ENCODE data around the gene C9orf72. TPM values are rescaled to one million over a fixed set of nuclear protein-coding genes. Genes with fewer than 3 reads are reported as not detected.
A peak's percentile ranks its signal among the peaks of the same experiment; 100 is the strongest.

C9orf72 gene
- polyA plus RNA-seq, 2 of the 4 experiments (the other 2 are of a cell fraction): 4.0 to 16.4 TPM

- FAIRE-seq (no peak), DNase-seq (ENCODE audit: low read depth in 1 of 2, low spot score in 1 of 2) (no peak), ATAC-seq (no peak)
- Histone ChIP-seq H3K9me3 (no peaks in the 10 kb centered on the region), H3K4me3 (no peak overlapping the region), H3K4me1 (peaks cover 43% of the 10 kb centered on the region), H3K27ac (peak overlapping the region in 1 of 2 experiments; percentile 2; a peak in 1 of 6 replicates), H3K4me2 (peak overlapping the region; percentile 6; the same call in 2 of the 3 replicates)
- POLR2A ChIA-PET: no interaction called here
- WGBS (ENCODE audit: missing lambda C conversion rate): 56% methylated on average over 7 of the region's 7 CpGs
- TF ChIP-seq CBX2 (IDR thresholded peaks at IDR 0.05; ENCODE audit: borderline replicate concordance, low read depth): no peak
- TF ChIP-seq PBX3 (IDR thresholded peaks at IDR 0.05): no peak
- no peak for TF ChIP-seq BCL3 (IDR thresholded peaks at IDR 0.05)
- no peak for TF ChIP-seq EHF (CRISPR knock-in tag; IDR thresholded peaks at IDR 0.05)
- TF ChIP-seq EHMT2 (IDR thresholded peaks at IDR 0.05; ENCODE audit: low read depth): no peak
- TF ChIP-seq RARB (CRISPR knock-in tag; IDR thresholded peaks at IDR 0.05): no peak
- no peak for TF ChIP-seq HOXB5 (CRISPR knock-in tag; IDR thresholded peaks at IDR 0.05)
- TF ChIP-seq HOXA7 (CRISPR knock-in tag; IDR thresholded peaks at IDR 0.05): no peak
- TF ChIP-seq NFE2L2 (conservative IDR thresholded peaks at IDR 0.05; ENCODE audit: low read length): no peak
- CTCF ChIA-PET: interaction anchor here (0.6 to 19.4 kb wide), 4 partner anchors 7 to 204 kb away, joined by 3 to 266 read pairs (median 28); partner anchors contain the start of gene MOB3B
These were observed 36.2 kb downstream of the C9orf72 start for GRCh38 chr9:27537027-27537435.

- no peak for FAIRE-seq
- no peak for DNase-seq (ENCODE audit: low read depth in 1 of 2, low spot score in 1 of 2)
- Histone ChIP-seq H3K27ac (no peak overlapping the region), H3K9me3 (no peaks in the 10 kb centered on the region), H3K4me1 (peaks cover 43% of the 10 kb centered on the region), H3K4me3 (no peak overlapping the region), H3K4me2 (no peak overlapping the region)
- TF ChIP-seq FOXS1 (CRISPR knock-in tag; IDR thresholded peaks at IDR 0.05): no peak
- TF ChIP-seq ZC3H11A (IDR thresholded peaks at IDR 0.05): no peak
- no peak for TF ChIP-seq BHLHE40 (IDR thresholded peaks at IDR 0.05; ENCODE audit: low read depth, low read length)
- no peak for TF ChIP-seq KDM1A (IDR thresholded peaks at IDR 0.05; ENCODE audit: low read depth)
- TF ChIP-seq PHF8 (IDR thresholded peaks at IDR 0.05; ENCODE audit: borderline replicate concordance, low read depth): no peak
- no peak for TF ChIP-seq NFE2L2 (conservative IDR thresholded peaks at IDR 0.05; ENCODE audit: low read length)
- no peak for TF ChIP-seq ATOH8 (CRISPR knock-in tag; IDR thresholded peaks at IDR 0.05; ENCODE audit: low read depth)
- no peak for TF ChIP-seq HOXB13 (CRISPR knock-in tag; IDR thresholded peaks at IDR 0.05; ENCODE audit: low read depth)
- no peak for TF ChIP-seq CHD4 (IDR thresholded peaks at IDR 0.05; ENCODE audit: borderline replicate concordance)
- TF ChIP-seq NR3C1 (IDR thresholded peaks at IDR 0.05): no peak
- no peak for TF ChIP-seq CBX8 (IDR thresholded peaks at IDR 0.05)
- TF ChIP-seq ESRRA (IDR thresholded peaks at IDR 0.05; ENCODE audit: borderline replicate concordance, low read length): no peak
- no peak for TF ChIP-seq RFX5 (IDR thresholded peaks at IDR 0.05)
- no peak for TF ChIP-seq TP53 (CRISPR knock-in tag; IDR thresholded peaks at IDR 0.05)
- no peak for TF ChIP-seq EHMT2 (IDR thresholded peaks at IDR 0.05; ENCODE audit: low read depth)
- TF ChIP-seq TFCP2L1 (CRISPR knock-in tag; IDR thresholded peaks at IDR 0.05): no peak
- TF ChIP-seq E2F6 (IDR thresholded peaks at IDR 0.05; ENCODE audit: borderline replicate concordance, low read depth): no peak
- TF ChIP-seq CBX2 (IDR thresholded peaks at IDR 0.05; ENCODE audit: borderline replicate concordance, low read depth): no peak
- no peak for TF ChIP-seq FOSB (CRISPR knock-in tag; IDR thresholded peaks at IDR 0.05)
- ChIA-PET CTCF (interaction anchor here (0.6 to 19.4 kb wide), 4 partner anchors 11 to 203 kb away, joined by 3 to 266 read pairs (median 17); no protein-coding TSS in a partner anchor), POLR2A (no interaction called here)
- 77% methylated on average over 3 of the region's 3 CpGs for WGBS (ENCODE audit: missing lambda C conversion rate)
- ATAC-seq: no peak
These were observed 37.1 kb downstream of the C9orf72 start for GRCh38 chr9:27536168-27536567.

Data from A549 (cell line).